ENCODE results near the gene TEX38. TPM values are rescaled to one million over a fixed set of nuclear protein-coding genes. Genes with fewer than 3 reads are reported as not detected.
"Not testable (repeated sequence)": the region's sequence is repeated elsewhere in the genome, so short reads cannot be mapped to it uniquely, and the experiment has no call there.

TEX38 gene
- total RNA-seq, 2 experiments from 2014 or later: not detected

DNA sequence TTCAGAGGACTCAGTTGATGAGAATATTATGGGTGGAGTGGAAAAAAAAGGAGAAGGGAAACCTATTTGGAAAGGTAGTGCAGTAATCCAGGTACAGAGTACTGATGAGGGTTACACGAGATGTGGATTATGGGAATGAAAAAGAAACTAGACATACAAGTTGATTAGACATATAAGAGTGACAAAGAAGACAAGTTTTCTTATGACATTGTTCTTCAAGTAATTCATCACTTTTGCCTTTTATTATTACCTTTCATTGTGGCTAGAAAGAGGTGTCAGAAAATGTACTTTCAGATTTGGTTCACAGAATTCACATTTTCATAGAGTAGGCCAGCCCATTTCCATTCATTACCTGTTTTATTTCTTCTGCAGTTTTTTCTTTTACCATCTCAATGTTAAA lies 13.9 kb upstream of the TEX38 start:
- ATAC-seq (no peak), DNase-seq (no peak)
- Mint-ChIP-seq H3K9me3 (ENCODE audit: insufficient read depth) (peaks cover 6% of the 10 kb centered on the region), H3K27me3 (ENCODE audit: low read depth) (no peaks in the 10 kb centered on the region), H3K4me1 (ENCODE audit: low read depth) (peaks cover 10% of the 10 kb centered on the region), H3K36me3 (ENCODE audit: low read depth) (peaks cover 38% of the 10 kb centered on the region), H3K4me3 (no peak overlapping the region), H3K27ac (no peak overlapping the region)
- POLR2A ChIA-PET: no interaction called here
- CTCF ChIA-PET: interaction anchor here (1.3 to 1.5 kb wide), 2 partner anchors 10 to 18 kb away, joined by 3 to 6 read pairs; partner anchors contain the start of gene ATPAF1

GRCh38 chr1:46659307-46659870 lies 12.3 kb upstream of the TEX38 start:
- Mint-ChIP-seq H3K27me3 (ENCODE audit: low read depth) (no peaks in the 10 kb centered on the region), H3K36me3 (ENCODE audit: low read depth) (peaks cover 46% of the 10 kb centered on the region), H3K27ac (no peak overlapping the region), H3K9me3 (ENCODE audit: insufficient read depth) (peaks cover 6% of the 10 kb centered on the region), H3K4me1 (ENCODE audit: low read depth) (peaks cover 10% of the 10 kb centered on the region), H3K4me3 (no peak overlapping the region)
- ChIA-PET CTCF (interaction anchor here (1.1 kb wide), 1 partner anchor 110 kb away, joined by 3 read pairs; no protein-coding TSS in a partner anchor), POLR2A (no interaction called here)
- ATAC-seq (no peak), DNase-seq (no peak)

GRCh38 chr1:46660116-46660515 lies 11.5 kb upstream of the TEX38 start:
- H3K36me3 Mint-ChIP-seq (ENCODE audit: low read depth): peaks cover 45% of the 10 kb centered on the region
- H3K4me3 Mint-ChIP-seq; H3K9me3 Mint-ChIP-seq (ENCODE audit: insufficient read depth); ATAC-seq; POLR2A ChIA-PET; H3K27ac Mint-ChIP-seq; H3K4me1 Mint-ChIP-seq (ENCODE audit: low read depth); DNase-seq; H3K27me3 Mint-ChIP-seq (ENCODE audit: low read depth): not testable (repeated sequence)
- CTCF ChIA-PET: interaction anchor here (1.1 kb wide), 1 partner anchor 111 kb away, joined by 3 read pairs; no protein-coding TSS in a partner anchor

- POLR2A ChIA-PET: not testable (repeated sequence)
- peaks cover 27% of the 10 kb centered on the region for H3K36me3 Mint-ChIP-seq (ENCODE audit: low read depth)
These were observed 8.7 kb upstream of the TEX38 start for GRCh38 chr1:46662919-46663318.

DNA sequence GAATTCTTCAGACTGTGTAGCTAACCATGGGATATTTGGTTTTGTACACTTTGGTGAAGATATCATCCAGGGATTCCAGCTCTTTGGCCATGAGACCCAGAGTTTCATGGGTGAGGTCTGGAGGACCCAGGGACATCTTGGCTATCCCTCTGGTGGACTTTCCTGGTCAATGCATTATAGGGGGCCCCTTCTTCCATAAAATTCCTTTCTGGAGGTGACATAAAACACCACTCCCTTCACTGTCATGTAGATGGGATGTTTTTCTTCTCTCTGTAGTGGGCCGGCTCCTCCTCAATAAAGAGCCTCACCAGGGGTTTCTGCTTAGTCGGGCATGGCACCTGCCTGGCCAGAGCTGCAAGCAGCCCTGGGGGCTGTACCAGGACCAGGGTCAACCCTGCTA lies 5.7 kb upstream of the TEX38 start:
- Mint-ChIP-seq H3K27ac (no peak overlapping the region), H3K9me3 (ENCODE audit: insufficient read depth) (no peaks in the 10 kb centered on the region), H3K4me1 (ENCODE audit: low read depth) (peaks cover 15% of the 10 kb centered on the region), H3K36me3 (ENCODE audit: low read depth) (peaks cover 21% of the 10 kb centered on the region), H3K27me3 (ENCODE audit: low read depth) (no peaks in the 10 kb centered on the region), H3K4me3 (no peak overlapping the region)
- ChIA-PET CTCF (interaction anchor here (0.9 to 2.5 kb wide), 3 partner anchors 10 to 50 kb away, joined by 3 to 15 read pairs (median 3); no protein-coding TSS in a partner anchor), POLR2A (no interaction called here)
- DNase-seq: no peak
- no peak for ATAC-seq

More at GRCh38 chr1:46662919-46663318, 8.7 kb upstream of the TEX38 start:
- H3K4me3 Mint-ChIP-seq; H3K27me3 Mint-ChIP-seq (ENCODE audit: low read depth); CTCF ChIA-PET; H3K27ac Mint-ChIP-seq; H3K9me3 Mint-ChIP-seq (ENCODE audit: insufficient read depth); DNase-seq; ATAC-seq: not testable (repeated sequence)
- peaks cover 21% of the 10 kb centered on the region for H3K4me1 Mint-ChIP-seq (ENCODE audit: low read depth)

- CTCF ChIA-PET: interaction anchor here (1.3 to 2.5 kb wide), 5 partner anchors 8 to 51 kb away, joined by 3 to 15 read pairs (median 6); partner anchors contain the start of genes EFCAB14 and MOB3C
- POLR2A ChIA-PET: interaction anchor here (0.6 to 1.8 kb wide), 4 partner anchors 8 to 64 kb away, joined by 3 to 8 read pairs (median 6); partner anchors contain the start of genes EFCAB14, MKNK1 and MOB3C
These were observed 3.6 kb upstream of the TEX38 start, which contains the start of gene ATPAF1 for GRCh38 chr1:46667782-46668760. Gene ATPAF1, minus strand, starts transcription at chr1:46668364. Its CDS starts 42 bp downstream, at chr1:46668322.

DNA sequence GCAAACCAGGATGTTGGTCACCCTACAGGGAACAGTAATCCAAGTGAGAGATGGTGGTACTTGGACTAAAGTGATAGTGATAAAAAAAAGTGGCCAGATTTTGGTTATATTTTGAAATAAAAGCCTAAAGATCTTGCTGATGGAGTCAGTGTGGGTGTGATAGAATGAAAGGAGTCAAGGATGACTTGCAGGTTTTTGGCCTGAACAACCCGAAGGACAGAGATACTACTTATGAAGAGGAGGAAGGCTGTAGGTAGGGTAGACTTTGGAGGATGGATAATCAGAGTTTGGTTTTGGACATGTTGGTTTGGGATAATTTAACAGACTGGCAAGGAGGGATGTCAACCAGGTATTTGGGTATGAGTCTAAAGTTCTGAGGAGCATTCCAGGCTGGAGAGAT lies 1.5 kb upstream of the TEX38 start:
- ATAC-seq: no peak
- Mint-ChIP-seq H3K4me1 (ENCODE audit: low read depth) (peaks cover 28% of the 10 kb centered on the region), H3K4me3 (no peak overlapping the region), H3K36me3 (ENCODE audit: low read depth) (peaks cover 14% of the 10 kb centered on the region), H3K27me3 (ENCODE audit: low read depth) (no peaks in the 10 kb centered on the region), H3K9me3 (ENCODE audit: insufficient read depth) (no peaks in the 10 kb centered on the region), H3K27ac (no peak overlapping the region)
- no peak for DNase-seq
- ChIA-PET POLR2A (no interaction called here), CTCF (no interaction called here)

More at GRCh38 chr1:46667782-46668760, 3.6 kb upstream of the TEX38 start, which contains the start of gene ATPAF1:
- H3K4me1 Mint-ChIP-seq (ENCODE audit: low read depth): peaks cover 15% of the 10 kb centered on the region
- peaks cover 21% of the 10 kb centered on the region for H3K36me3 Mint-ChIP-seq (ENCODE audit: low read depth)
- peak within 1 kb of the TSS; percentile 68 for H3K27ac Mint-ChIP-seq
- ATAC-seq (peak; percentile 84), DNase-seq (peak; percentile 69)
- H3K27me3 Mint-ChIP-seq (ENCODE audit: low read depth): no peaks in the 10 kb centered on the region
- H3K9me3 Mint-ChIP-seq (ENCODE audit: insufficient read depth): no peaks in the 10 kb centered on the region
- H3K4me3 Mint-ChIP-seq: peak within 1 kb of the TSS; percentile 84

DNA sequence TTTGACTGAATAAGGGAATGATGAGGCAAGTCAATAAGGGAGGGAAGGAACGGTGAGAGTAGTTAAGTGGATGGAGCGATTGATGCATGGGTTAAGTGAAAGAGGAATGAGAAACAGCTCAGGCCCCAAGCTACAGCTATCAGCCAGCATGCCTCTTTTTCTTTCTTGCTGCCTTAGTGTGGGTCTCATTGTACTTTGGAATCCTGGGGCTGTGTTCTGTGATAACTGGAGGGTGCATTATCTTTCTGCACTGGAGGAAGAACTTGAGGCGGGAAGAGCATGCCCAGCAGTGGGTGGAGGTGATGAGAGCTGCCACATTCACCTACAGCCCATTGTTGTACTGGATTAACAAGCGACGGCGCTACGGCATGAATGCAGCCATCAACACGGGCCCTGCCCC lies 1.0 kb downstream of the TEX38 start:
- peaks cover 39% of the 10 kb centered on the region for H3K4me1 Mint-ChIP-seq (ENCODE audit: low read depth)
- H3K27ac Mint-ChIP-seq: no peak overlapping the region
- ATAC-seq (no peak), DNase-seq (no peak)
- H3K4me3 Mint-ChIP-seq: no peak overlapping the region
- ChIA-PET POLR2A (no interaction called here), CTCF (no interaction called here)
- H3K9me3 Mint-ChIP-seq (ENCODE audit: insufficient read depth): no peaks in the 10 kb centered on the region
- H3K36me3 Mint-ChIP-seq (ENCODE audit: low read depth): peaks cover 34% of the 10 kb centered on the region
- no peaks in the 10 kb centered on the region for H3K27me3 Mint-ChIP-seq (ENCODE audit: low read depth)

DNA sequence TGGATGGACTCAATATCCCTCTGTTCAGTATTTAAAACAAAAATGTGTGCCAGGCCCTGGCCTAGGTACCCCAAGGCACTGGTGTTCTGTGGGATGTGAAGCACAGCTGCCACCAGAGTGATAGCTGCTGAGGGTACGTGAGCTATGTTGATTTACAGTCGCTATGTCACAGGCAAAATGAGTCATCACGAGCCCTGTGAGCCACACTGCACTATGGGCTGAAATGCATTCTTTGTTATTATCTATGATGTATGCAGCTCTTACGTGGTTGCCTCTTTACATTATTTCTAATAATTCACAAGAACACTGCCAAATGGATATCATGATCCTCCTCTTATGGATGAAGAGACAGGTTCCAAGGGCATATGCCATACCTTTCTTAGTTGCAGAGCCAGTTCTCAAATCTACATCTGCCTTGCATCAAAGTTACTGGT lies 2.1 kb downstream of the TEX38 start:
- peak overlapping the region; percentile 3 for H3K27ac Mint-ChIP-seq
- ATAC-seq: peak; percentile 20
- CTCF ChIA-PET: no interaction called here
- no peaks in the 10 kb centered on the region for H3K27me3 Mint-ChIP-seq (ENCODE audit: low read depth)
- peaks cover 39% of the 10 kb centered on the region for H3K4me1 Mint-ChIP-seq (ENCODE audit: low read depth)
- DNase-seq: peak; percentile 33
- H3K9me3 Mint-ChIP-seq (ENCODE audit: insufficient read depth): no peaks in the 10 kb centered on the region
- H3K36me3 Mint-ChIP-seq (ENCODE audit: low read depth): peaks cover 43% of the 10 kb centered on the region
- POLR2A ChIA-PET: interaction anchor here (0.7 to 1.1 kb wide), 2 partner anchors 45 to 333 kb away, joined by 3 to 4 read pairs; partner anchors contain the start of genes EFCAB14 and NSUN4
- no peak overlapping the region for H3K4me3 Mint-ChIP-seq

DNA sequence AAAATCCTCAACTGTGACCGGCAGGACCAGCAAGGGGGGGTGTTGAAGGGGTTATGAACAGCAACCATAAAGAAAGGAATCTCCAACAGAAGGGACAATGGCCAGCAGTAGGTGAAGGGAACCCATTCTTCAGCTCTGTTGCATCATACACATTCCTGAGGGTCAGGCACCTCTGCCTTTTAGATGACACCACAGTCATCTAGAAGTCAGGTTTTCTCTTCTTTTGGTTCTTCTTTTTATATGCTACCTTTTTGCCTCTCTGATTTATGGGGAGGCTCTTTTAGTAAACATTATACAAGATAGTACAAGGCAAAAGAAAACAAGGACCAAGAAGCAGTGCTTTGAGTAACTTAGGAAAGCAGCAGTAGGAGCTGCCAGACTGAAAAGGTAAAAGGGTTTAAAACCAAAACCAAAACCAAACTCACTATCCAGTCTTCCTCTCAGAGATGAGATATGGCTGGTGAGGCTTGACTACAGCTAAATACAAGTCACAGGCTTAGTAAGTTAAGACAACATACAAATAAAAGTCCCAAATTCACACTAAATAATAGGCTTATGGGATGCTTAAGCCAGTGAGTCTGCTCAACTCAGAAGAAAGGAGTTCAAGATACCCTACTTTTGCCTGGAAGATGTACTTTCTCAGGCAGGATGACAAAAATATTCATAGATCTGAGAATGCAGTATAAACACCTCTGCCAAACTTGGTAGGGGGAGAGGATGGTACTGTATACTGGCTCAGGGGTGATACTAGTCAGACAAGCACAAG lies 4.1 kb downstream of the TEX38 start:
- POLR2A ChIA-PET: interaction anchor here (0.5 to 1.6 kb wide), 2 partner anchors 8 to 18 kb away, joined by 5 read pairs; no protein-coding TSS in a partner anchor
- ATAC-seq: peak; percentile 91
- peak; percentile 31 for DNase-seq
- CTCF ChIA-PET: interaction anchor here (0.9 to 2.9 kb wide), 11 partner anchors 9 to 234 kb away, joined by 3 to 15 read pairs (median 4); partner anchors contain the start of gene ATPAF1
- Mint-ChIP-seq H3K27ac (peak overlapping the region; percentile 91), H3K4me1 (ENCODE audit: low read depth) (peaks cover 39% of the 10 kb centered on the region), H3K9me3 (ENCODE audit: insufficient read depth) (no peaks in the 10 kb centered on the region), H3K27me3 (ENCODE audit: low read depth) (no peaks in the 10 kb centered on the region), H3K36me3 (ENCODE audit: low read depth) (peaks cover 58% of the 10 kb centered on the region), H3K4me3 (peak overlapping the region; percentile 39)

DNA sequence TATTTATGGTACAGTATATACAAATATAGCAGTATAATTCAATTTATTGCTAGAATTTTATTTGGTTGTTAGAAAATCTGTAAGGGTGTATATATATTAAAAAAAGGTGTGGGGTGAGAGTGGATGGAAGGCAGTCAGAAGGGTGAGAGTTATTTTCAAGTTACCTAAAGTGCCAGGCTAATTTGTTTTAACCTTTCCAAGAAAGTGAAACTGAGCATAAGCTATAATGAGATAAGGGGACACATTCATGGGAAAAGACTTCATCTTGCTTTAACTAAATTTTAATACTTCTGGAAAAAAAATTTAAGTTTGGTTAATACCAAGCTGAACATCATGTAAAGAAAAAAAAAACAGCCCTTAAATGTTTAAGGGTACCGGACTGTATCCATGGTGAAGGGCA lies 4.9 kb downstream of the TEX38 start:
- POLR2A ChIA-PET: interaction anchor here (1.2 to 1.6 kb wide), 2 partner anchors 9 to 72 kb away, joined by 4 to 5 read pairs; partner anchors contain the start of gene MKNK1
- Mint-ChIP-seq H3K27me3 (ENCODE audit: low read depth) (no peaks in the 10 kb centered on the region), H3K9me3 (ENCODE audit: insufficient read depth) (no peaks in the 10 kb centered on the region)

More for the DNA sequence above, 4.9 kb downstream of the TEX38 start:
- DNase-seq: no peak
- Mint-ChIP-seq H3K27ac (peak overlapping the region; percentile 91), H3K4me1 (ENCODE audit: low read depth) (peaks cover 39% of the 10 kb centered on the region), H3K36me3 (ENCODE audit: low read depth) (peaks cover 63% of the 10 kb centered on the region), H3K4me3 (peak overlapping the region; percentile 6)
- CTCF ChIA-PET: interaction anchor here (0.6 to 2.9 kb wide), 11 partner anchors 9 to 1854 kb away, joined by 3 to 15 read pairs (median 4); partner anchors contain the start of gene ATPAF1
- no peak for ATAC-seq

Measured in activated CD8-positive, alpha-beta T cell treated with anti-CD3 and anti-CD28 coated beads, Interleukin-2, amount 10 ng/mL, durations not matched to agents 7 days and 5 days (primary cell).